ENCODE results near the gene MYH14. TPM values are rescaled to one million over a fixed set of nuclear protein-coding genes. Genes with fewer than 3 reads are reported as not detected.

MYH14 gene
- total RNA-seq, 1 donor from 2014 or later = 96.0 TPM

DNA sequence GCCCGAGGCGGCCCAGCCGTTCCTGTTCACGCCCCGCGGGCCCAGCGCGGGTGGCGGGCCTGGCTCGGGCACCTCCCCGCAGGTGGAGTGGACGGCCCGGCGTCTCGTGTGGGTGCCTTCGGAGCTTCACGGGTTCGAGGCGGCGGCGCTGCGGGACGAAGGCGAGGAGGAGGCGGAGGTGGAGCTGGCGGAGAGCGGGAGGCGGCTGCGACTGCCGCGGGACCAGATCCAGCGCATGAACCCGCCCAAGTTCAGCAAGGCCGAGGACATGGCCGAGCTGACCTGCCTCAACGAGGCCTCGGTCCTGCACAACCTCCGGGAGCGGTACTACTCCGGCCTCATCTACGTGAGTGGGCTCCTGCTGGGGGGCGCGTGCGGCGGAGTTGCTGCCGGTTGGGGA, 7.0 kb downstream of the MYH14 start:
- H3K27me3 ChIP-seq (ENCODE audit: control insufficient read depth, insufficient read depth, low read length) = peaks cover 6% of the 10 kb centered on the region
- no peak overlapping the region for H3K4me3 ChIP-seq (ENCODE audit: low read depth, low read length)
- DNase-seq (ENCODE audit: low read depth) = no peak
- no peaks in the 10 kb centered on the region for H3K36me3 ChIP-seq (ENCODE audit: control insufficient read depth, insufficient read depth, low read length)
- TF ChIP-seq, protein P1, sequence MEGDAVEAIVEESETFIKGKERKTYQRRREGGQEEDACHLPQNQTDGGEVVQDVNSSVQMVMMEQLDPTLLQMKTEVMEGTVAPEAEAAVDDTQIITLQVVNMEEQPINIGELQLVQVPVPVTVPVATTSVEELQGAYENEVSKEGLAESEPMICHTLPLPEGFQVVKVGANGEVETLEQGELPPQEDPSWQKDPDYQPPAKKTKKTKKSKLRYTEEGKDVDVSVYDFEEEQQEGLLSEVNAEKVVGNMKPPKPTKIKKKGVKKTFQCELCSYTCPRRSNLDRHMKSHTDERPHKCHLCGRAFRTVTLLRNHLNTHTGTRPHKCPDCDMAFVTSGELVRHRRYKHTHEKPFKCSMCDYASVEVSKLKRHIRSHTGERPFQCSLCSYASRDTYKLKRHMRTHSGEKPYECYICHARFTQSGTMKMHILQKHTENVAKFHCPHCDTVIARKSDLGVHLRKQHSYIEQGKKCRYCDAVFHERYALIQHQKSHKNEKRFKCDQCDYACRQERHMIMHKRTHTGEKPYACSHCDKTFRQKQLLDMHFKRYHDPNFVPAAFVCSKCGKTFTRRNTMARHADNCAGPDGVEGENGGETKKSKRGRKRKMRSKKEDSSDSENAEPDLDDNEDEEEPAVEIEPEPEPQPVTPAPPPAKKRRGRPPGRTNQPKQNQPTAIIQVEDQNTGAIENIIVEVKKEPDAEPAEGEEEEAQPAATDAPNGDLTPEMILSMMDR (IDR thresholded peaks at IDR 0.05; ENCODE audit: insufficient read depth, low read length, poor library complexity, severe bottlenecking) = no peak

- Histone ChIP-seq H3K4me3 (ENCODE audit: low read depth, low read length) (no peak overlapping the region), H3K27me3 (ENCODE audit: control insufficient read depth, insufficient read depth, low read length) (no peaks in the 10 kb centered on the region), H3K36me3 (ENCODE audit: control insufficient read depth, insufficient read depth, low read length) (no peaks in the 10 kb centered on the region)
- no peak for DNase-seq (ENCODE audit: low read depth)
- TF ChIP-seq, protein P1 (IDR thresholded peaks at IDR 0.05; ENCODE audit: insufficient read depth, low read length, poor library complexity, severe bottlenecking) = no peak
Measured at GRCh38 chr19:50213925-50214324, 10.5 kb downstream of the MYH14 start.

DNA sequence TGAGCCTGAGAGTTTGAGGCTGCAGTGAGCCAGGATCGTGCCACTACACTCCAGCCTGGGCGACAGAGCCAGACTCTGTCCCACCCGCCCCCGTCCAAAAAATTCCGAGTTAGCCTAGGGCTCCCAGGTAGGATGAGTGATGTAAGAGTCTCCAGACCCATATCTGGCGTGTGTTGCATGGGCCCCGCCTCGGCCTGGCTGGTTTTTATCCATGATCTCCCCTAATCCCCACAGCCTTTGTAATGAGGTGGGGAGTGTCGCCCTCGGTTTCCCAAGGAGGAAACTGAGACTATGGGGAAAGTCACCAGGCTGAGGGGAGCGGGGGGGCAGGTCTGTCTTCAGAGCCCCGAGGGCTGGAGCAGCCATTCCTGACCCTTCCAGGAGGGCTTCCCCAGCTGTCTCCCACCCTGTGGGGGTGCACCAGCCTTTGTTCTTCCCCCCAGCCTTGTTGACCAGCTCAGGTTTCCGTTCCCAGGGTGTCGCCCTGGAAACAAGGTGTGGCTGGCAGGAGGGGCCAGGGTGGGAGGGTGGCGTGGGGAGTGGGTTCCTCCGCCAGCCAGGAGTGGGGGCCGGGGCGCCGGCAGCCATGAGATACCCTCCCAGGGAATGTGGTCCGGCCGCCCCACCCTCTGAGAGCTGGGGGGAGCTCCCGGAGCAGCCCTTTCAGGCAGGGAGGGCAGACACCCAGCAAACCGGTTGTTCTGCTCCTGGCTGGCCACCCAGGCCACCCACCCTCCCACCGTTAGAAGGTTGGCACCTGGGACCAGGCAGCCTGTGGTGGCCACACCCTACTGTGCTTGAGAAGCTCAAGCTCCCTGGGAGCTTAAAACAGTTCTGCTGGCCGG, 11.5 kb downstream of the MYH14 start:
- no peaks in the 10 kb centered on the region for H3K27me3 ChIP-seq (ENCODE audit: control insufficient read depth, insufficient read depth, low read length)
- TF ChIP-seq, protein P1 (IDR thresholded peaks at IDR 0.05; ENCODE audit: insufficient read depth, low read length, poor library complexity, severe bottlenecking) = no peak
- no peak overlapping the region for H3K4me3 ChIP-seq (ENCODE audit: low read depth, low read length)
- peak; percentile 25 for DNase-seq (ENCODE audit: low read depth)
- H3K36me3 ChIP-seq (ENCODE audit: control insufficient read depth, insufficient read depth, low read length) = no peaks in the 10 kb centered on the region

- Histone ChIP-seq H3K36me3 (ENCODE audit: control insufficient read depth, insufficient read depth, low read length) (no peaks in the 10 kb centered on the region), H3K27me3 (ENCODE audit: control insufficient read depth, insufficient read depth, low read length) (no peaks in the 10 kb centered on the region), H3K4me3 (ENCODE audit: low read depth, low read length) (no peak overlapping the region)
- TF ChIP-seq, protein P1 (IDR thresholded peaks at IDR 0.05; ENCODE audit: insufficient read depth, low read length, poor library complexity, severe bottlenecking) = no peak
- no peak for DNase-seq (ENCODE audit: low read depth)
Measured at GRCh38 chr19:50215820-50216219, 12.4 kb downstream of the MYH14 start.

DNA sequence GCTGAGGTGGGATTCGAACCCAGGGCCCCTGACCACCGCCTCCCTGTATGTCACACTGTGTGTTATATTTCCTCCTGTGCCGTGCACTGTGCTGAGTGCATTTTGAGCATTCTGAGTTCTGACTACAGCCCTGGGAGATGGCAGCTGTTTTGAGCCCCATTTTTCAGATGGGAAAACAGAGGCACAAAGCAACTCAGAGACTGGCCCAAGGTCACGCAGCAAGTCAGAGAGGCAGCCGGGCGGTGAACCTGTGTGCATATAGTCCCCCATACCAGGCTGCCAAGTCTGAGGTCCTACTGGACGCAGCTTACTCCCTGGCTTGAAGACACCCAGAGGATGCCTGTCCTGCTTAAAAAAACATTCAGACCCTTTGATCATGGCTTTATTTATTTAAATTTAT, 17.7 kb downstream of the MYH14 start:
- DNase-seq (ENCODE audit: low read depth) = no peak
- no peak overlapping the region for H3K4me3 ChIP-seq (ENCODE audit: low read depth, low read length)
- TF ChIP-seq, protein P1 (IDR thresholded peaks at IDR 0.05; ENCODE audit: insufficient read depth, low read length, poor library complexity, severe bottlenecking) = no peak
- no peaks in the 10 kb centered on the region for H3K27me3 ChIP-seq (ENCODE audit: control insufficient read depth, insufficient read depth, low read length)
- H3K36me3 ChIP-seq (ENCODE audit: control insufficient read depth, insufficient read depth, low read length) = no peaks in the 10 kb centered on the region

Measured in kidney epithelial cell (primary cell).